Chondrocyte (in vitro differentiated cells): Measurements from ENCODE around the gene CRIP1. TPM values are rescaled to one million over a fixed set of nuclear protein-coding genes. Genes with fewer than 3 reads are reported as not detected.

Source experiments
- DNase-seq: peaks from one replicate; pipeline ENCODE4 v3.0.0; 2021; ENCODE audit warnings: mixed read lengths, low spot score
- H3K27ac Mint-ChIP-seq: one replicate; pipeline ENCODE4 v1.8.0; 2021; ENCODE audit warnings: mild to moderate bottlenecking, moderate library complexity, mixed read lengths; ENCODE audit not compliant: unreplicated experiment
- H3K27me3 Mint-ChIP-seq: 2 replicates; pipeline ENCODE4 v1.8.0; 2021; ENCODE audit warnings: low read depth, mixed read lengths
- H3K36me3 Mint-ChIP-seq: 2 replicates; pipeline ENCODE4 v1.8.0; 2021; ENCODE audit warnings: low read depth, mixed read lengths
- H3K4me1 Mint-ChIP-seq: 2 replicates; pipeline ENCODE4 v1.8.0; 2021; ENCODE audit warnings: low read depth, mild to moderate bottlenecking, mixed read lengths
- H3K4me3 Mint-ChIP-seq: one replicate; pipeline ENCODE4 v1.8.0; 2021; ENCODE audit warnings: mild to moderate bottlenecking, moderate library complexity, mixed read lengths; ENCODE audit not compliant: unreplicated experiment
- H3K9me3 Mint-ChIP-seq: 2 replicates; pipeline ENCODE4 v1.8.0; 2021; ENCODE audit warnings: low read depth, mixed read lengths
- CTCF ChIP-seq: fragments of 200-600 bp; sonication (generic); IDR thresholded peaks from 2 replicates; pipeline ENCODE4 v1.5.0; 2021; ENCODE audit warnings: antibody characterized with exemption, mild to moderate bottlenecking, moderate library complexity
- total RNA-seq: library from RNA; stranded (reverse); gene quantifications from 3 replicates; pipeline ENCODE4 v1.2.1, GENCODE V29; 2021

Gene CRIP1
- total RNA-seq, 1 donor from 2014 or later: 181 TPM

DNA sequence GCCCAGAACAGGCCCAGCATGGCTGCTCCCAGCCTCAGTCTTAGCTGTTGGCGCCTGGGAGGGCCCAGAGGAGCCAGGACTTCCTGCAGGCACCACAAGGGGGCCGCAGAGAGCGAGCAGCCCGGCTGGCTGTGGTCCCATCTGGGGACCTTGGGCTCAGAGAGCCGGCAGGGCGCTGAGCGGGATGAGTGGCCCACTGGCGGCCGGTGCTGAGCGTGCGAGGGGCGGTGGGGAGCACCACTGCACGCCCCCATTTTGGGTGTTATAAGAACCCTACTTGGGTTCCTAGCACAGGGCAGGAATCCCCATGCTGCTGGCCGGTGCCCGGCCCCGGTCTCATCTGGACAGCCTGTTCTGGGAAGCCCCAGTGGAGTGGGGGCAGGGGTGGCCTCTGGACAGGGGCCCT is 38.0 kb upstream of the CRIP1 start:
- DNase-seq: no peak
- H3K9me3 Mint-ChIP-seq: no peaks in the 10 kb centered on the region
- TF ChIP-seq CTCF: peak; percentile 86
- peaks cover 9% of the 10 kb centered on the region for H3K36me3 Mint-ChIP-seq
- H3K4me1 Mint-ChIP-seq: no peaks in the 10 kb centered on the region
- H3K27ac Mint-ChIP-seq: no peak overlapping the region
- H3K4me3 Mint-ChIP-seq: no peak overlapping the region
- H3K27me3 Mint-ChIP-seq: no peaks in the 10 kb centered on the region

- H3K27ac Mint-ChIP-seq: no peak overlapping the region
- peaks cover 9% of the 10 kb centered on the region for H3K36me3 Mint-ChIP-seq
- no peaks in the 10 kb centered on the region for H3K9me3 Mint-ChIP-seq
- H3K27me3 Mint-ChIP-seq: no peaks in the 10 kb centered on the region
- H3K4me1 Mint-ChIP-seq: no peaks in the 10 kb centered on the region
- no peak for TF ChIP-seq CTCF
- DNase-seq: no peak
- H3K4me3 Mint-ChIP-seq: no peak overlapping the region
Measured at GRCh38 chr14:105449276-105450122, 37.2 kb upstream of the CRIP1 start.

DNA sequence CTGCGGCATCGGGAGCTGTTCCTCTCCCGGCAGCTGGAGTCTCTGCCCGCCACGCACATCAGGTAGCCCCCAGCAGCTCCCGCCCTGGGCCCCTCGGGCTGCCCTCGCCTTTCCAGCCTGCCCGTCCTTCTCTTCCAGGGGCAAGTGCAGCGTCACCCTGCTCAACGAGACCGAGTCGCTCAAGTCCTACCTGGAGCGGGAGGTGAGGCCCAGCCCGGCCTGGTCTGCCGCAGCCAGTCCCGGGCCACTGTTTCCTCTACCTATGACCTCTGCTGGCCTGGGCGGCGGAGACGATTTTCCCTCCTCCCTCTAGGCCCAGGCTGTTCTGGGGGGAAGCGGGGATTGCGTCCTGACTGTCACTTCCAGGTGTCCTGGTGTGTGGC is 36.6 kb upstream of the CRIP1 start:
- H3K4me1 Mint-ChIP-seq: no peaks in the 10 kb centered on the region
- no peak overlapping the region for H3K27ac Mint-ChIP-seq
- no peak for TF ChIP-seq CTCF
- no peak overlapping the region for H3K4me3 Mint-ChIP-seq
- H3K36me3 Mint-ChIP-seq: peaks cover 9% of the 10 kb centered on the region
- no peaks in the 10 kb centered on the region for H3K27me3 Mint-ChIP-seq
- no peak for DNase-seq
- no peaks in the 10 kb centered on the region for H3K9me3 Mint-ChIP-seq

GRCh38 chr14:105450864-105451720 is 35.6 kb upstream of the CRIP1 start:
- no peaks in the 10 kb centered on the region for H3K9me3 Mint-ChIP-seq
- no peak for TF ChIP-seq CTCF
- no peaks in the 10 kb centered on the region for H3K4me1 Mint-ChIP-seq
- no peak overlapping the region for H3K4me3 Mint-ChIP-seq
- no peak for DNase-seq
- H3K36me3 Mint-ChIP-seq: peaks cover 14% of the 10 kb centered on the region
- H3K27me3 Mint-ChIP-seq: no peaks in the 10 kb centered on the region
- no peak overlapping the region for H3K27ac Mint-ChIP-seq

DNA sequence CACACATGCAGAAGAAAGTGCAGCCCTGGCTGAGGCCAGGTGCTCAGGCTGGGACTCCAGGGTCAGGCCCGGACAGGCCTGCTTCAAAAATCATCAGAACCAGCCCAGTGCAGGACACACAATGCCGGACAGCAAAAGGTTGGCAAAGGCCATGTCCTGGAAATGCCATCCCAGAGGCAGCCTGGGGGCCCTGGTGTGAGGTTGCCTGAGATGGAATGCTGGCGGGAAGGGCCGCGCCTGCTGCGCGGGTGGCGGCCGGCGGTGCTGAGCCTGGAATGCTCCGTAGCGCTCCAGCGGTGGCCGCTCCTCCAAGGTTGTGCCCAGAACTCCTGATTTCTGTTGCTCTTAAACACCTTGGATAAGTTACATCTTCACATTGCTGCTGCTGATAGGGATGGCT is 33.7 kb upstream of the CRIP1 start:
- no peak overlapping the region for H3K4me3 Mint-ChIP-seq
- peaks cover 14% of the 10 kb centered on the region for H3K36me3 Mint-ChIP-seq
- H3K27me3 Mint-ChIP-seq: no peaks in the 10 kb centered on the region
- H3K27ac Mint-ChIP-seq: no peak overlapping the region
- no peak for DNase-seq
- H3K4me1 Mint-ChIP-seq: no peaks in the 10 kb centered on the region
- TF ChIP-seq CTCF: no peak
- no peaks in the 10 kb centered on the region for H3K9me3 Mint-ChIP-seq
